ENCODE results near the gene PDE6G. TPM values are rescaled to one million over a fixed set of nuclear protein-coding genes. Genes with fewer than 3 reads are reported as not detected.

Gene PDE6G
- total and polyA plus RNA-seq, 8 donors: 0.85 to 2.6 (median 1.5) TPM; not detected in 4

- Histone ChIP-seq H3K4me1 (peaks cover 0 to 7% (median 7%) of the 10 kb centered on the region in 4 donors), H3K4me3 (no peak overlapping the region), H3K36me3 (peaks cover 0 to 5% (median 0%) of the 10 kb centered on the region in 4 donors), H3K9me3 (no peaks in the 10 kb centered on the region), H3K27ac (no peak overlapping the region), H3K27me3 (peaks cover 0 to 4% (median under 1%) of the 10 kb centered on the region in 3 donors)
- intact Hi-C loops (cut with DNase I; ENCODE audit: low total_unique reads): no loop called here
- TF ChIP-seq POLR2A (IDR thresholded peaks at IDR 0.05) (no peak), CTCF (IDR thresholded peaks at IDR 0.05) (no peak), POLR2AphosphoS5 (IDR thresholded peaks at IDR 0.05) (no peak), EP300 (IDR thresholded peaks at IDR 0.05) (no peak)
- 89 to 97% (median 95%) methylated on average over 9 to 17 of the region's 17 CpGs for WGBS, 5 donors
- no peak for DNase-seq
These were observed 14.4 kb downstream of the PDE6G start for GRCh38 chr17:81641825-81642489.

- intact Hi-C loops (cut with DNase I; ENCODE audit: low total_unique reads): no loop called here
- no peak for TF ChIP-seq CTCF (IDR thresholded peaks at IDR 0.05)
- no peak for TF ChIP-seq EP300 (IDR thresholded peaks at IDR 0.05)
- TF ChIP-seq POLR2AphosphoS5 (IDR thresholded peaks at IDR 0.05): no peak
- Histone ChIP-seq H3K4me1 (peaks cover 11 to 21% (median 20%) of the 10 kb centered on the region in 4 donors), H3K27ac (no peak overlapping the region), H3K9me3 (no peaks in the 10 kb centered on the region), H3K36me3 (no peaks in the 10 kb centered on the region), H3K4me3 (no peak overlapping the region), H3K27me3 (no peaks in the 10 kb centered on the region)
- WGBS, 5 donors: 90 to 94% (median 93%) methylated on average over 9 of the region's 9 CpGs
- DNase-seq: no peak
These were observed 16.3 kb downstream of the PDE6G start for GRCh38 chr17:81640011-81640410.

GRCh38 chr17:81638683-81639082, 17.7 kb downstream of the PDE6G start:
- intact Hi-C loops (cut with DNase I; ENCODE audit: low total_unique reads): no loop called here
- Histone ChIP-seq H3K4me1 (peaks cover 20 to 34% (median 33%) of the 10 kb centered on the region in 4 donors), H3K27me3 (no peaks in the 10 kb centered on the region), H3K27ac (no peak overlapping the region), H3K4me3 (no peak overlapping the region), H3K36me3 (no peaks in the 10 kb centered on the region), H3K9me3 (no peaks in the 10 kb centered on the region)
- TF ChIP-seq CTCF (IDR thresholded peaks at IDR 0.05) (no peak), POLR2A (IDR thresholded peaks at IDR 0.05) (no peak), EP300 (IDR thresholded peaks at IDR 0.05) (no peak), POLR2AphosphoS5 (IDR thresholded peaks at IDR 0.05) (no peak)
- DNase-seq: no peak
- WGBS, 5 donors: 54 to 73% (median 61%) methylated on average over 4 of the region's 4 CpGs

- peak within 1 kb of the TSS; percentile 65 to 97 (median 80) for H3K4me3 ChIP-seq
- 0 to 1% (median 0%) methylated on average over 36 to 77 of the region's 77 CpGs for whole genome bisulfite sequencing, 5 donors
- no peaks in the 10 kb centered on the region for H3K27me3 ChIP-seq
- peak; percentile 92 to 96 for DNase-seq
- peak within 1 kb of the TSS; percentile 89 to 96 (median 95) for H3K27ac ChIP-seq
- no peaks in the 10 kb centered on the region for H3K9me3 ChIP-seq
- TF ChIP-seq POLR2AphosphoS5 (IDR thresholded peaks at IDR 0.05): peak; percentile 86 to 97 (median 94)
- TF ChIP-seq POLR2A (IDR thresholded peaks at IDR 0.05): no peak
- TF ChIP-seq CTCF (IDR thresholded peaks at IDR 0.05): no peak
- peaks cover 0 to 3% (median 2%) of the 10 kb centered on the region in 4 donors for H3K36me3 ChIP-seq
- peaks cover 20 to 44% (median 40%) of the 10 kb centered on the region in 4 donors for H3K4me1 ChIP-seq
- intact Hi-C loops (cut with DNase I; ENCODE audit: low total_unique reads): no loop called here
These were observed 19.6 kb downstream of the PDE6G start, which contains the start of the genes NPLOC4 and TSPAN10 for GRCh38 chr17:81636505-81637288. TSS of gene NPLOC4 (minus strand) at chr17:81637112. CDS start at chr17:81636930, 182 bp downstream. TSS of gene TSPAN10 (plus strand) at chr17:81637196. CDS start at chr17:81642413, 5,217 bp downstream.
